Peyer's patch (tissue), 4 donors: Measurements from ENCODE around the gene YIF1A.

Experiments used
- POLR2A ChIP-seq, 2 donors: fragments of 450-650 bp; IDR thresholded peaks; one replicate each; pipeline ENCODE4 v1.5.1; 2017; ENCODE audit warnings: antibody characterized with exemption in 2 of 2, mild to moderate bottlenecking in 2 of 2, moderate library complexity in 2 of 2
- TF ChIP-seq, protein P1 (sequence below), 6 experiments: fragments of 450-650 bp in 4 of 6; fragments of 200-600 bp in 2 of 6; sonication (generic) in 1 of 6; IDR thresholded peaks; one replicate each; pipeline ENCODE4 v1.5.1; 2017 to 2019; ENCODE audit warnings: antibody characterized with exemption in 6 of 6, mild to moderate bottlenecking in 3 of 6, moderate library complexity in 1 of 6

DNA sequence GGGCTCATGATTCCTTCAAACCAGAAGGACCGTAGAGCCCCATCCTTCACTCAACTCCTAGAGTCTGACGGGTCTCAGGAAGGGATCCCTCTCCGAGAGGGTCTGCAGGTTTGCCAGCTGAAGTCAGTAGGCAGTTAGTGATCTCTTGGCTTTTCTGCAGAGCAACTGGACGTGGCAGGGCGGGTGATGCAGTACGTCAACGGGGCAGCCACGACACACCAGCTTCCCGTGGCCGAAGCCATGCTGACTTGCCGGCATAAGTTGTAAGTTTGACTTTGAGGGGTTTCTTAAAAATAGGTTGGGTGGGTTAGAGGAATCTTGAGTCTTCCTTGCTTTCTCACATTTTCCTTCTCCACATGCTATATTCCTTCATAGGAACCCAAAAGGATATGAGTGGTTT, 53.8 kb downstream of the YIF1A start:
- TF ChIP-seq, protein P1, sequence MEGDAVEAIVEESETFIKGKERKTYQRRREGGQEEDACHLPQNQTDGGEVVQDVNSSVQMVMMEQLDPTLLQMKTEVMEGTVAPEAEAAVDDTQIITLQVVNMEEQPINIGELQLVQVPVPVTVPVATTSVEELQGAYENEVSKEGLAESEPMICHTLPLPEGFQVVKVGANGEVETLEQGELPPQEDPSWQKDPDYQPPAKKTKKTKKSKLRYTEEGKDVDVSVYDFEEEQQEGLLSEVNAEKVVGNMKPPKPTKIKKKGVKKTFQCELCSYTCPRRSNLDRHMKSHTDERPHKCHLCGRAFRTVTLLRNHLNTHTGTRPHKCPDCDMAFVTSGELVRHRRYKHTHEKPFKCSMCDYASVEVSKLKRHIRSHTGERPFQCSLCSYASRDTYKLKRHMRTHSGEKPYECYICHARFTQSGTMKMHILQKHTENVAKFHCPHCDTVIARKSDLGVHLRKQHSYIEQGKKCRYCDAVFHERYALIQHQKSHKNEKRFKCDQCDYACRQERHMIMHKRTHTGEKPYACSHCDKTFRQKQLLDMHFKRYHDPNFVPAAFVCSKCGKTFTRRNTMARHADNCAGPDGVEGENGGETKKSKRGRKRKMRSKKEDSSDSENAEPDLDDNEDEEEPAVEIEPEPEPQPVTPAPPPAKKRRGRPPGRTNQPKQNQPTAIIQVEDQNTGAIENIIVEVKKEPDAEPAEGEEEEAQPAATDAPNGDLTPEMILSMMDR (IDR thresholded peaks at IDR 0.05) = no peak
- TF ChIP-seq POLR2A (IDR thresholded peaks at IDR 0.05) = no peak
